Pancreas (tissue), 10 donors: ENCODE results near the gene SS18L1. TPM values are rescaled to one million over a fixed set of nuclear protein-coding genes. Genes with fewer than 3 reads are reported as not detected.

Experiments
- ATAC-seq, 4 donors: fragments of 200-7000 bp; cut with Tn5 transposase; one replicate each; pipeline versions ENCODE4 v1.8.0 to v1.9.1; 2020; ENCODE audit warnings: mild to moderate bottlenecking in 4 of 4, moderate library complexity in 4 of 4
- DNase-seq, 6 donors: peaks; one replicate each; pipeline ENCODE4 v3.0.0-alpha.2; 2020
- FAIRE-seq: peaks from 2 replicates; lab custom pipeline; 2012; peaks lifted over from hg19 to GRCh38; lab: Jason Lieb, UNC
- H3K27ac ChIP-seq, 4 donors: fragments of 200-600 bp; sonication (generic); 1 replicate in 3 of 4; 2 replicates in 1 of 4; pipeline versions ENCODE4 v1.5.0 to v1.8.0; 2020
- H3K27me3 ChIP-seq, 4 donors: fragments of 200-600 bp; one replicate each; pipeline ENCODE4 v1.8.0; 2021
- H3K36me3 ChIP-seq, 3 donors: fragments of 200-600 bp; sonication (generic) in 1 of 3; one replicate each; pipeline versions ENCODE4 v1.5.0 to v1.8.0; 2020 to 2021
- H3K4me1 ChIP-seq, 3 donors: fragments of 200-600 bp; one replicate each; pipeline ENCODE4 v1.8.0; 2021
- H3K4me3 ChIP-seq, 4 donors: fragments of 200-600 bp; sonication (generic) in 2 of 4; one replicate each; pipeline versions ENCODE4 v1.5.0 to v1.8.0; 2020 to 2021
- H3K9me3 ChIP-seq, 4 donors: fragments of 200-600 bp; one replicate each; pipeline ENCODE4 v1.8.0; 2021
- CTCF ChIP-seq, 4 donors: fragments of 200-600 bp; sonication (generic) in 3 of 4; IDR thresholded peaks; one replicate each; pipeline versions ENCODE4 v1.5.0 to v1.8.0; 2021; ENCODE audit warnings: antibody characterized with exemption in 4 of 4
- WGBS, 2 donors: extraction: QIAGEN DNeasy Blood & Tissue Kit; methylation state at CpG; one replicate each; pipeline ENCODE4 v1.1.7; 2013; 5-methylcytosine and 5-hydroxymethylcytosine counted together
- intact Hi-C, 3 donors: fragments of 100-400 bp; cut with DNase I; formaldehyde crosslinking; loops; one replicate each; pipeline versions ENCODE4 v1.11.1 to v1.14.2; 2022
- polyA plus RNA-seq, 2 donors: library from polyadenylated mRNA; stranded (reverse); fragments of 200-250 nt; gene quantifications; one replicate each; pipeline ENCODE4 v1.2.3, GENCODE V29; 2013
- total RNA-seq, 6 donors: library from RNA; stranded (reverse); fragmentation: NEBNext Ultra II Directional in 4 of 6; extraction: Animal tissue kit (Norgen Biotek cat#: 25700) in 4 of 6; gene quantifications; one replicate each; pipeline versions ENCODE4 v1.2.1 to v1.2.4, GENCODE V29; 2021 to 2023
- donor health status: healthy with polysubstance abuse.
- donor health status: DM: no; HTN: no; CAD: no; lungs with moderate emphysema.
- donor health status: DM: no; HTN: no; CAD: no.
- donor health status: control.
- donor health status: control.
- donor health status: Bipolar disorder and iron deficiency.
- donor health status: DM: yes; HTN: yes; CAD: no.
- donor health status: DM: no; HTN: no; CAD: no.
- donor health status: DM: no; HTN: no; CAD: no.
- donor health status: DM: yes; HTN: yes; CAD: no.

The SS18L1 gene
- total and polyA plus RNA-seq, 8 donors: 6.6 to 19.3 (median 8.4) TPM

GRCh38 chr20:62206388-62206775 lies 62.8 kb downstream of the SS18L1 start:
- TF ChIP-seq CTCF (IDR thresholded peaks at IDR 0.05): no peak
- Histone ChIP-seq H3K36me3 (peaks cover 0 to 2% (median 0%) of the 10 kb centered on the region in 3 donors), H3K4me1 (no peaks in the 10 kb centered on the region), H3K4me3 (no peak overlapping the region), H3K27me3 (no peaks in the 10 kb centered on the region), H3K9me3 (no peaks in the 10 kb centered on the region), H3K27ac (no peak overlapping the region)
- ATAC-seq (no peak), DNase-seq (no peak), FAIRE-seq (no peak)
- intact Hi-C loops: no loop called here
- 80 to 90% methylated on average over 17 of the region's 17 CpGs for WGBS, 2 donors

- H3K4me3 ChIP-seq: no peak overlapping the region
- no peaks in the 10 kb centered on the region for H3K4me1 ChIP-seq
- no peaks in the 10 kb centered on the region for H3K27me3 ChIP-seq
- 53 to 79% methylated on average over 19 of the region's 19 CpGs for WGBS, 2 donors
- H3K27ac ChIP-seq: no peak overlapping the region
- no peak for TF ChIP-seq CTCF (IDR thresholded peaks at IDR 0.05)
- H3K36me3 ChIP-seq: no peaks in the 10 kb centered on the region
- H3K9me3 ChIP-seq: no peaks in the 10 kb centered on the region
- ATAC-seq: no peak
- FAIRE-seq: no peak
- intact Hi-C loops: no loop called here
- peak in 1 of 6 donors; percentile 60 for DNase-seq
Measured at GRCh38 chr20:62208061-62208794, 64.7 kb downstream of the SS18L1 start.

- intact Hi-C loops: no loop called here
- TF ChIP-seq CTCF (IDR thresholded peaks at IDR 0.05): no peak
- Histone ChIP-seq H3K4me3 (no peak overlapping the region), H3K27me3 (no peaks in the 10 kb centered on the region), H3K27ac (no peak overlapping the region), H3K4me1 (no peaks in the 10 kb centered on the region), H3K9me3 (no peaks in the 10 kb centered on the region), H3K36me3 (no peaks in the 10 kb centered on the region)
- 27 to 33% methylated on average over 23 to 27 of the region's 27 CpGs for WGBS, 2 donors
- ATAC-seq (peak; percentile 59 to 84 (median 70)), DNase-seq (peak in 5 of 6 donors; percentile 50 to 85 (median 63)), FAIRE-seq (no peak)
Measured at GRCh38 chr20:62208795-62209755, 65.5 kb downstream of the SS18L1 start.

- 61 to 64% methylated on average over 15 to 17 of the region's 17 CpGs for WGBS, 2 donors
- H3K4me3 ChIP-seq: no peak overlapping the region
- no peak for ATAC-seq
- no peak for TF ChIP-seq CTCF (IDR thresholded peaks at IDR 0.05)
- H3K27ac ChIP-seq: no peak overlapping the region
- H3K36me3 ChIP-seq: no peaks in the 10 kb centered on the region
- FAIRE-seq: no peak
- intact Hi-C loops: no loop called here
- DNase-seq: peak in 2 of 6 donors; percentile 30 to 61
- H3K4me1 ChIP-seq: no peaks in the 10 kb centered on the region
- no peaks in the 10 kb centered on the region for H3K27me3 ChIP-seq
- no peaks in the 10 kb centered on the region for H3K9me3 ChIP-seq
Measured at GRCh38 chr20:62209850-62210495, 66.4 kb downstream of the SS18L1 start.
